Measurements from ENCODE around the gene PASK. TPM values are rescaled to one million over a fixed set of nuclear protein-coding genes. Genes with fewer than 3 reads are reported as not detected.

Gene PASK
- polyA plus RNA-seq, 3 donors, result 0.56 to 4.3 (median 0.70) TPM

GRCh38 chr2:241110089-241110606, 39.1 kb downstream of the PASK start:
- no peak for TF ChIP-seq CTCF (IDR thresholded peaks at IDR 0.05)
- H3K9me3 Mint-ChIP-seq, result no peaks in the 10 kb centered on the region
- Histone ChIP-seq H3K9me3 (replicated peaks in 1 of 2; ENCODE audit: control insufficient read depth in 1 of 2, insufficient read depth in 1 of 2, low read length in 2 of 2) (no peaks in the 10 kb centered on the region), H3K9ac (ENCODE audit: insufficient read depth, low read length, poor library complexity, severe bottlenecking) (no peak overlapping the region), H3K4me2 (replicated peaks; ENCODE audit: extremely low read depth, low read length, poor library complexity, severe bottlenecking) (no peak overlapping the region), H3K27ac (ENCODE audit: low read depth in 1 of 2, low read length in 2 of 2) (no peak overlapping the region), H3K79me2 (ENCODE audit: insufficient read depth, low read length) (no peaks in the 10 kb centered on the region), H4K20me1 (ENCODE audit: insufficient read depth, low read length) (no peaks in the 10 kb centered on the region), H2AFZ (ENCODE audit: insufficient read depth, low read depth, low read length, poor library complexity, severe bottlenecking) (no peak overlapping the region), H3K4me3 (replicated peaks in 1 of 3; ENCODE audit: low read depth in 2 of 3, low read length in 3 of 3) (no peak overlapping the region), H3K4me1 (ENCODE audit: control insufficient read depth in 1 of 2, insufficient read depth in 2 of 2, low read length in 2 of 2) (no peaks in the 10 kb centered on the region), H3K36me3 (replicated peaks in 1 of 2; ENCODE audit: control insufficient read depth in 1 of 2, insufficient read depth in 2 of 2, low read length in 2 of 2) (peaks cover 4 to 21% of the 10 kb centered on the region in 2 donors), H3K27me3 (ENCODE audit: control insufficient read depth in 2 of 2, insufficient read depth in 2 of 2, low read length in 2 of 2) (no peaks in the 10 kb centered on the region)
- H3K27me3 Mint-ChIP-seq (ENCODE audit: low read depth in 3 of 3), result peaks cover 0 to 1% (median 0%) of the 10 kb centered on the region in 3 donors
- H3K36me3 Mint-ChIP-seq, result peaks cover 15 to 28% of the 10 kb centered on the region in 2 donors
- no peak for DNase-seq
- WGBS (ENCODE audit: insufficient coverage), result 92% methylated on average over 8 of the region's 9 CpGs
- peak overlapping the region in 1 of 7 donors; percentile 34 for H3K27ac Mint-ChIP-seq
- intact Hi-C loops (cut with micrococcal nuclease), result no loop called here
- H3K4me3 Mint-ChIP-seq, result no peak overlapping the region
- H3K4me1 Mint-ChIP-seq, result peaks cover 6% of the 10 kb centered on the region

- Histone ChIP-seq H3K4me2 (replicated peaks; ENCODE audit: extremely low read depth, low read length, poor library complexity, severe bottlenecking) (no peak overlapping the region), H3K36me3 (replicated peaks in 1 of 2; ENCODE audit: control insufficient read depth in 1 of 2, insufficient read depth in 2 of 2, low read length in 2 of 2) (peaks cover 0 to 14% of the 10 kb centered on the region in 2 donors), H3K4me1 (ENCODE audit: control insufficient read depth in 1 of 2, insufficient read depth in 2 of 2, low read length in 2 of 2) (no peaks in the 10 kb centered on the region), H3K9ac (ENCODE audit: insufficient read depth, low read length, poor library complexity, severe bottlenecking) (no peak overlapping the region), H3K4me3 (replicated peaks in 1 of 3; ENCODE audit: low read depth in 2 of 3, low read length in 3 of 3) (no peak overlapping the region), H3K27me3 (ENCODE audit: control insufficient read depth in 2 of 2, insufficient read depth in 2 of 2, low read length in 2 of 2) (no peaks in the 10 kb centered on the region), H3K79me2 (ENCODE audit: insufficient read depth, low read length) (no peaks in the 10 kb centered on the region), H3K9me3 (replicated peaks in 1 of 2; ENCODE audit: control insufficient read depth in 1 of 2, insufficient read depth in 1 of 2, low read length in 2 of 2) (no peaks in the 10 kb centered on the region), H2AFZ (ENCODE audit: insufficient read depth, low read depth, low read length, poor library complexity, severe bottlenecking) (no peak overlapping the region), H4K20me1 (ENCODE audit: insufficient read depth, low read length) (no peaks in the 10 kb centered on the region), H3K27ac (ENCODE audit: low read depth in 1 of 2, low read length in 2 of 2) (no peak overlapping the region)
- peaks cover 15 to 22% of the 10 kb centered on the region in 2 donors for H3K36me3 Mint-ChIP-seq
- peak overlapping the region in 1 of 7 donors; percentile 37 for H3K27ac Mint-ChIP-seq
- peak overlapping the region in 1 of 2 donors; percentile 40 for H3K4me3 Mint-ChIP-seq
- H3K9me3 Mint-ChIP-seq, result no peaks in the 10 kb centered on the region
- intact Hi-C loops (cut with micrococcal nuclease), result no loop called here
- H3K4me1 Mint-ChIP-seq, result peaks cover 6% of the 10 kb centered on the region
- peaks cover 0 to 1% (median 0%) of the 10 kb centered on the region in 3 donors for H3K27me3 Mint-ChIP-seq (ENCODE audit: low read depth in 3 of 3)
- 97% methylated on average over 11 of the region's 14 CpGs for WGBS (ENCODE audit: insufficient coverage)
- DNase-seq, result no peak
- no peak for TF ChIP-seq CTCF (IDR thresholded peaks at IDR 0.05)
These were observed 39.8 kb downstream of the PASK start for GRCh38 chr2:241109210-241110088.
